ENCODE measurements around the gene SENP2.
"Not testable (repeated sequence)": the region's sequence is repeated elsewhere in the genome, so short reads cannot be mapped to it uniquely, and the experiment has no call there.

SENP2 gene

DNA sequence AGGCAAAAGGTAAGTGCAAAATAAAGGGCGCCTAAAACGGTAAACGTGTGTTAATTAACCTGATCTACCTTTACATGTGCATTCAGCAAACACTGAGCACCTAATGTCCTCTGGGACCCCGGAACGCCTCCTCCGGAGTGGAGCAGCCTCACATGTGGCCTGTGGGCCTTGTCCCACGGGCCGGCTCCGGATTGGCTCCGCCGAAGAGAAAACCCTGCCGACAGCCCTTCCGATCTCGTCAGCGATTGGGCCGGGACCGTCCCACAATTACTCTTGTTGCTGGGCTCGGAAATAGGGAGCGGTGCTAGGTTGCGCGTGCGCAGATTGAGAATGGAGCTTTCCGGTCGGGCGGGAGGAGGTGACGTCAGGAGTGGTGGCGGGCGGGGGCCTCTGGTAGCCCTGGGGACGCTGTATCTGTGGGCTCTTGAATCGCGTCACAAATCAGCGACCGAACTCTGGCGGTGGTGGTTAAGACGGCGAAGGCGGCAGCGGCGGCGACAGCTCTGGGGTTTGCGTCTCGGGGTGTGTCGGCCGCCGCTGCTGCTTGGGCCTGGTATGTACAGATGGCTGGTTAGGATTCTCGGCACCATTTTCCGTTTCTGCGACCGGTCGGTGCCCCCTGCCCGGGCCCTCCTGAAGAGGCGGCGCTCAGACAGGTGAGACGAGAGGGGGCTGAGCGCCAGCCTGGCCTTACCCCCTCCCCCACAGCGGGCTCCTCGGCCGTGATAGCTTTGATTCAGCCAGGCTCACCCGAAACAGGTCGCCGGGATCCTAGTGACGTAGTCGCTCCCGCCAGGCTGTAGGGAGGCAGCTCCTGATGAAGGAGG, at the start of gene SENP2:
Gene SENP2 (plus strand): TSS at position 437 of the 827 bp plus-strand sequence. CDS start 119 bp downstream, at position 556.
- DNase-seq (ENCODE audit: low read depth in 3 of 3) = peak; percentile 97 to 100 (median 98)

DNA sequence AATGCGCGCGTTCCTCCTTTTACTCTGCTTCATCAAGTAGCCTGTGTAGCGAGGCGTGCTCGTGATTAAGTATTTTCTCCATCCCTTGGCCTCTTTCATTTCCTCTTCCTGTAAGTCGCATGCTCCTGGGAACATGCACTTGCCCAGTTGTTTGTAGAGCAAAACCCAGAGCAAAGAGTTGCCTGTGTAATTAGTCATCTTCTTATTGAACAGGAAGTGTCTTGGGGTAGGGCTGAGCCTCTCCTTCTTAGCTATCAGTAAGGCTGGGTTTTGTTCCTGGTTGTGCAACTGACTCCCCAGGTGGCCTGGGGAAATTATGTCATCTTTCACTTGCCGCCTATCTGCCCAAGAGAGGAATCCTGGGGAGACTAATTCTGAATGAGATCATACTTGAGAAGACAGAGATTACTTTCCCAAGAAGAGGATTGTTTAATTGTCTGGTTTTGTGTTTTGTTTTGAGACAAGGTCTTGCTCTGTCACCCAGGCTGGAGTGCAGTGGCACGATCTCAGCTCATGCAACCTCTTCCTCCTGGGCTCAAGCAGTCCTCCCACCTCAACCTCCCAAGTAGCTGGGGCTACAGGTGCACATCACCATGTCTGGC, 48.6 kb upstream of the SENP2 start:
- DNase-seq (ENCODE audit: low read depth in 3 of 3) = no peak

DNA sequence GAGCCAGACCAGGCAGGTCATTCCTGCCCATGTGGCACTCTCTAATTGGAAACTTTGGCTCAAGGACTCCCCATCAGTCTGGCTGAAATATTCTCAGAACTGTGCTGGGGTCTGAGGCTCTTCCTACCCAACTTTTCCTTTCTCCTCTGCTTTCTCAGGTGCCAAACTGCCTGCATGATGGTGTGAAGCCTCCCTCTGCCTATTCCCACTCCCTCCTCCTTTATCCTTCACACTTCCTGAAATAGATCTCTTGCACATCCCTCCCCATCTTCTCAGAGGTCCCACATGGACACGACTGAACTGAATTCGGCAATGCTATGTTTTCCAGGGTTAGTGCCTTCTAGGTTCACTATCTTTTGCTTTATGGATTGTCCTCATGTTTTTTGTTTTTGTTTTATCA, 46.2 kb upstream of the SENP2 start:
- DNase-seq (ENCODE audit: low read depth in 3 of 3) = no peak

DNA sequence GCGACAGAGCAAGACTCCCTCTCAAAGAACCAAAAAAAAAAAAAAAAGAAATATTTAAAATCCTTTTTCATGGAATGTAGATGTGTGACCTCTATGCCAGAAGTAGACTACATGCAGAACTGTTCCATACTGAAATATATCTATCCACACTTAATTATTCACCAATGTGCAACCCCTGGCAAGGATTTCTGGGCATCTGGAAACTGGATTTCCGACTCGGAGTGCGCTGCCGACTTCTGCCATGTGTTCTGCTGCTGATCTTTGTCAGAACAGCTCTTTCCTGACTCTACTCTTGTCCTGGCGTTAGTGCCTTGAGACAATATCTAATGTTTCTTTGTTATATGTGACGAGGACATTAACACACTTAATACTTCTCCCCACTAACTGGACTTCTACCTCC, 45.4 kb upstream of the SENP2 start:
- no peak for DNase-seq (ENCODE audit: low read depth in 3 of 3)

DNA sequence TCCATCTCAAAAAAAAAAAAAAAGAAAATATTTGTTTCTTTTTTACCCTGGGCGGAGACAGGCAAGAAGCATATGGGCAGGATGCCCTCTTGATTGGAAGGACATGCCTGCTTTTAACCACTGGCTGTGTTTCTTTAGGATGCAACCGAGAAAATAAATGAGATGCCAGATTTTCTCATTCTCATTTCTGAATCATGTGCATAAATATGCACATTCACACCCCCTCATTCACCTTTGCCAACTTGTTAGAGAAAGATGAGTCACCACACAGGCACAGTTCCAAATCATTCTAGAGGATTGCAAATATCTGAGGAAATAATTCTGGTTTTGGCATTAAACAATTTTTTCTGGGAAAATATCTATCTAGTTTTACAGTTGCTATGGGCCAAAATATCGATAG, 37.0 kb upstream of the SENP2 start:
- no peak for DNase-seq (ENCODE audit: low read depth in 3 of 3)

DNA sequence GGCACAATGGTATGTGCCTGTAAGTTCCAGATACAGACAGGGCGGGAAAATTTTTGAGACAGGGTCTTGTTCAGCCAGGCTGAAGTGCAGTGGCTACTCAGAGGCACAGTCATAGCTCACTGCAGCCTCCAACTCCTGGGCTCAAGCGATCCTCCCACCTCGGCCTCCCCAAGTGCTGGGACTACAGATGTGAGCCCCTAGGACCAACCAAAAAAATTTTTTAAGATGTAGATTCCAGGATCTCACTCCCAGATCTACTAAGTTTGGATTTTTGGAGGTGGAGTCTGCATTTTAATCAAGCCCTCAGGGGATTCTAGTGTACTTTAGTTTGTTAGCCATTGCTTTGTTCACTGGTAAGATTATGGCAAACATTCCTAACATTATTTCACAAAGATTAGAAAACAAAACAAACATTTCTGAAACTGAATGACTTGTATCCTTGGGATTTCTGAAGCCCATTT, 36.4 kb upstream of the SENP2 start:
- no peak for DNase-seq (ENCODE audit: low read depth in 3 of 3)

DNA sequence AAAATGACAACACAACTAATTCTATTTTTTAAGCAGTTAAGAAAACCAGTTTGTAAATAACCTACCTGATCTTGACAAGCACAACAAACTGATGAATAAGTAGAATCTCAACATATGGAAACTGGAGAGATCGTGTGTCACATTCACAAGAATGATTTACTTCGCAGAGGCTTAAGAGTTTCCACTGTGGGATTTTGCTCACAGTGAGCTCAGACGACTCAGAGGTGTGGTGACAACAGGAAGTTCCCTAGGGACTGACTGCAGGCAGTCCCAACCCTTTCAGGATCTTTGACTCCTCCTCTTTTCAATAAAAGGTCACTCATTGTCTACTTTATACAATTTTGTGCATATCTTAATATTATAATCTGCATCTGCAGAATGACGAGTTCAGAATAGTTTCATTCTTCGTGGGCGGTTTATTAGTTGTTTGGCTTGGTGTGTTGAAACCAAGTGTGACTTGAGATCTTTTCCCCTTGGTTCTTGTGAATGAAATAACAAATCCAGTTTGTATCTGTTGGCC, 33.7 kb upstream of the SENP2 start, which contains the start of gene LIPH:
Gene LIPH (minus strand): TSS at position 231 of the 520 bp plus-strand sequence. CDS start 117 bp downstream, at position 114.
- no peak for DNase-seq (ENCODE audit: low read depth in 3 of 3)

DNA sequence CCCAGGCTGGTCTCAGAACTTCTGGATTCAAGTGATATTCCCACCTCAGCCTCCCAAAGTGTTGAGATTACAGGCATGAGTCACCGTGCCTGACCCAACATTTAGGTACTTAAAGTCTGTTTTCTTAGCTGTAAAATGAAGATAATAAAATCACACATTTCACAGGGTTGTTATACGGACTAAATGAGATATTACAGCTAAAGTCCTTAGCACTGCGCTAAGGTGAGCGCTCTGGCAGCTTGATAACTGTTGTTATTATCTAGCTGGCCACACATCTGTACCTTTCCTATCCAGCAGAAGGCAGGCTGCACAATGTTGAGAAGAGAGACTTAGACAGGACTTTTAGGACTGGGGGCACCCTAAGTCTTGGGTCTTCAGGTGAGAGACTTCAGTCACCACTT, 31.0 kb upstream of the SENP2 start:
- no peak for DNase-seq (ENCODE audit: low read depth in 3 of 3)

DNA sequence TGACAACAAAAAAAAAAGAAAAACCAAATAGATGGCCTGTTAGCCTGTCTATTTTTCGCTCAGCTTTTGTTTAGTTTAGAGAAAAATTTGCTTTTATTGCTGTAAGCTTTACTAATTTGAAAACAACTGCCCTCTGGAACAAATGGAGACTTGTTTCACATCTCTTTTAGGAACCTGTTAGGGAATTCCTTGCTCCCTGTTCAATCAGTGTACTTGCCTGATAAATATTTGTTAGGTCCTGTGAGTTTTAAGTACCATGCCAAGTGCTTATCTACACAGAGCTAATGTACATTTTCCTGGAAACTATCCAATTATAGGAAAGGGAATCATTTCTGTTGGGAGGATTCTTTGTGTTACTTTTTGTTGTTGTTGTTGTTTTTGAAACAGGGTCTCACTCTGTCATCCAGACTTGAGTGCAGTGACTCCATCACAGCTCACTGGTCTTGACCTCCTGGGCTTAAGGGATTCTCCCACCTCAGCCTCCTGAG, 30.2 kb upstream of the SENP2 start:
- no peak for DNase-seq (ENCODE audit: low read depth in 3 of 3)

DNA sequence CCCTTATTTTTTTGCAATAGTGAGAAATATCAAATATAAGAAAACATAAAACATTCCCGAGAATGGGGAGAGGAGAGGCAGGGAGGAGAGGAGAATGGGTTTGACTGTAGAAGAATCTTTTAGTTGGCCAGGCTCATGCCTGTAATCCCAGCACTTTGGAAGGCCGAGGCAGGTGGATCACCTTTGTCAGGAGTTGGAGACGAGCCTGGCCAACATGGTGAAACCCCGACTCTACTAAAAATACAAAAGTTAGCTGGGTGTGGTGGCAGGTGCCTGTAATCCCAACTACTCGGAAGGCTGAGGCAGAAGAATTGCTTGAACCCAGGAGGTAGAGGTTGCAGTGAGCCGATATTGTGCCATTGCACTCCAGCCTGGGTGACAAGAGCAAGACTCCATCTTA, 29.5 kb upstream of the SENP2 start:
- DNase-seq (ENCODE audit: low read depth in 3 of 3) = not testable (repeated sequence)

DNA sequence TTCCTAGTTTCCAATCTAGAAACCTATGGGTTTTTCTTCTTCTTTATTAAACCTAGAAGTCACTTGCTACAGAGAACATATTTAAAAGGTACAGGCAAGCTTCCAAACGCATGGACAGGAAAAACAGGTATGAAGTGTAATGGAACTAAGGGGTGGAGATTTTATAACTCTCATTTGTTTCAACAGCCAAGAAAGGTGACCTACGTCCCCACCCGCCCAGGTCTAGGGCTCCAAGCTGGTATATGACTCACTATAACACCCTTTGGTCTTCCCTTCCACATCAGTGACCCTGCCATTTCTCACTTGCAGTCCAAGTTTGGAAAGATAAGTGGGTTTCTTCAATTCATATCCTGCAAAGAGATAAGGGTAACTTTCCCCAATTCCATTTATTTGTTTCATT, 27.7 kb upstream of the SENP2 start:
- DNase-seq (ENCODE audit: low read depth in 3 of 3) = no peak

DNA sequence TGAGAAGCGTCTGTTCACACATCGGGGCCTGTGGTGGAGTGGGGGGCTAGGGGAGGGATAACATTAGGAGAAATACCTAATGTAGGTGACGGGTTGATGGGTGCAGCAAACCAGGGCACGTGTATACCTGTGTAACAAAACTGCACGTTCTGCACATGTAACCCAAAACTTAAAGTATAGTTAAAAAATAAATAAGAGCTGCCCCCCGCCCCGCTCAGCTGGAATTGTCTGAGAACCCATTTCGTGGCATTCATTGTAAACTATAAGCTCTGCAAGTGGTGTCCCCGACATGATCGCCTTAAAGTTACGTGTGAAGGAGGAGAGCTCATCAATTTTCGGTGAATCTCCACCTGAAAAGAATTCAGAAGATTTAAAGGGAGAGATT, 26.4 kb upstream of the SENP2 start:
- DNase-seq (ENCODE audit: low read depth in 3 of 3) = no peak

DNA sequence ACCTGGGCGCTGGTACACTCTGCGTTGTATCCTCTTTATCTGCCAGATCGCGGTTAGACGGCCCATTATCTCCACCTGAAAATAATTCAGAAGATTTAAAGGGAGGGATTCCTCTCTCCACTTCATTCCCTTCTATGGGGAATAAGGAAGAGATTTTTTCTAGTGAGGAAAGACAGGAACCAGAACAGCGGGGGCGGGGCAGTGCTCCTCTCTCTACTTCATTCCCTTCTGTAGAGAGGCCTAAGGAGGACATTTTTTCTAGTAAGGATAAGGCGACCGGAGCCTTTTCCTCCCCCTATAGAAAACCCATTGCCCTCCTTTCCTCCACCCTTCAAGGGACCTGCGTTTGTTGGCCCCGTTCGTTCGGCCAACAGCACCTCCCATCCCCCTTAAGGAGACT, 25.4 kb upstream of the SENP2 start:
- DNase-seq (ENCODE audit: low read depth in 3 of 3) = no peak

DNA sequence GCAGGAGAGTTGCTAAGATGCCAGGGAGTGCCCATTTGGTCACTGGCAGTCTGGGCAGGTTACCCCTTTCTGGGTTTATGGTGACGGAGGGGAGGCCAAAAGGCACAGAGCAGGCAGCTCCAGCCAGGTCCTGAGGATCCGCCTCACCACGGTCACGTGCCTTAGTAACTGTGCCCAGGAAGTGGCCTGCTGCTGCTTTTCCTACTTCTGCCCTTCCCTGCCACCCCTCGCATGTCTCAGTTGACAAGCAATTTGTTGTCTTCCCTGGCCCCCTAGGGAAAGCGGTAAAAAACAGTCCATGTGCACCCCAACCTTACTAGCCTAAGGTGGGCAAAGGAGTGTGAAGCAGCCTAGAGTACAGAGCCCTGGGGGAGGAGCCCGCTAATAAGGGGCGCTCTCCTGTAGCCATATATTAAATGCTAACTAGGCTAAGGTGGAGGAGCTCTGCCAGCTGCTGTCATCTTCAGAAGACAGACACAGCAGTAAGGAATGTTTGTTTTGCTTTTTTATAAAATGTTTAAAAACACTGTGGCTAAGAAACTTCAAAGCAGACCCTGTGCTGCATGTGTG, 24.6 kb upstream of the SENP2 start:
- no peak for DNase-seq (ENCODE audit: low read depth in 3 of 3)

DNA sequence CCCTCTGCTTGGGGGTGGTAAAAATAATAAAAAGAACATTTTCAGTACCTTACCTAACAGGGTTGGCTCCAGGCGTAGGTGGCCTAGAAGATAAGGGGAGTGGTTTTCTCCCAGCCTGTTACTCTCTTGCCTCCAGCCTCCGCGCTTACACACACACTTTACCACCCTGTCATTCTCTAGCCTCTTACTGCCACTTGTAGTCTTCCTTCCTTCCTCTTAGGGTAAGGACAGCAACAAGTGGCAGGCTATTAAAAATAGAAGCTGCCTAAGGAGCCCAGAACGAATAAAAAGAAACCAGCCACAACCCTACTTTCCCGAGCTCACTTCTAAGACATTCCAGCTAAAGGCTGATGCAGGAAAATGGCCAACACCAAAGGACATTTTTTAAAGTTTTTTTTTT, 24.1 kb upstream of the SENP2 start:
- no peak for DNase-seq (ENCODE audit: low read depth in 3 of 3)

DNA sequence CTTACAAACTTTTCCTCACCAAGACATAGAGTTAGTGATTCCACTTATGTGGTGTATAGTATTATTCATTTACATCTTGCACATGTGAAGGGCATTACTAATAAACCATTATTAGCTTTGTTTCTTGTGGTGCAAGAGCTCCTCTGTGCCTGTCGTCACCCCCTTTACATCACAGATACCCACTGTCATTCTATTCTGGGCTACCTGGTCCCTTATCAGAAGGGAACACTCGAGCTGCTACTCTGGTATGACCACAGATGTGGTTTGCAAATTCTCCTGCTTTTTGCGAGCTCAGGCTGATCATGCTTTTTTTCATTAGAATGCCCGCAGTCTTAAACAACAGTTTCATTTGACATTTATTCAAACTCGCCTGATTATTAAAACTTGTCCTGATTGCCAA, 13.9 kb upstream of the SENP2 start:
- DNase-seq (ENCODE audit: low read depth in 3 of 3) = no peak

DNA sequence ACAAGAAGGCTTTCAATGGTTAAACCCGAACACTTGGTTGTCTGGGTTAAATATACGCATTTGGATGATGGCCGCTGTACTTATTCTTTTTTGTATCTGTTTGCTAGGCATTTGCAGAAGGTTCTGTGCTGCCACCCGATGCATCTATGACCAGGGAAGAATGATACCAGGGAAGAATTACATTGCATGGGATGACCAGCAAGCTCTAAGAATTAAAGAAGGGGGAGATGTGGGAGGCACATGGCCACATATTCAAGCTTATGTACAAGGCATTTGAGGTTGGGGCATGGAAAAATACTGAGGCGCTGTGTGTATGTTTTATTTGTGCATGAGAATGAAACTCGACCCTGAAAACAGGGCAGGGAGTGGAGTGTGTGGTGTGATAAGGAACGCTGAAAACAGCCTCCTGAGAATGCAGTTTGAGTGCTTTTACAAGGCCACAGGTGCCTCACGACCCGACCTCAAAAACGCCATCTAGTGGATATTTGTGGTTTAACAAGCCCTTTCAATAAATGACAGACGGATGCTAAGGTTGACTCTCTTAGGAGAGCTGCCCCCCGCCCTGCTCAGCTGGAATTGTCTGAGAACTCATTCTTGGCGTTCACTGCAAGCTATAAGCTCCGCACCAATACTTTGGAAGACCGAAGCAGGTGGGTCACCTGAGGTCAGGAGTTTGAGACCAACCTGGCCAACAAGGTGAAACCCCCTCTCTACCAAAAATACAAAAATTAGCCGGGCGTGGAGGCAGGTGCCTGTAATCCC, 10.8 kb upstream of the SENP2 start:
- not testable (repeated sequence) for DNase-seq (ENCODE audit: low read depth in 3 of 3)

DNA sequence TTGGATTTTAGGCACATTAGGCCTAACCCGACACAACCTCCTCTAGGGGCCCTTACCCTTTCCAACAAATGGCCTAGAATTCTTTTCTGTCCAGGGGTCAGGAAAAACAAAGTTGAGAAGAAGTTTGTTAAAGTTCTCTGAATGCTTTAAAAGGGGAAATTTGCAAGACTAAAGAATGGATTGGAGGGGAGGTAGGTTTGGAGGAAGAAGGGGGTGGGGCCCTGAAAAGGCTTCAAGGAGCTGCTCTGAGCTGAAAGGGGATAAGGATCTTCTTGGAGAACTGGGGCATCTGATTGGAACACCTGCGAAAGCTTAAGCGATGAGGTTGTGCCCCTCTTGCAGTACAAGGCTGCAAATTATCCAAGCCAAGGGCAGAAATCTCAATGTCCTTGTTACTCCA, 3.9 kb upstream of the SENP2 start:
- DNase-seq (ENCODE audit: low read depth in 3 of 3) = no peak

DNA sequence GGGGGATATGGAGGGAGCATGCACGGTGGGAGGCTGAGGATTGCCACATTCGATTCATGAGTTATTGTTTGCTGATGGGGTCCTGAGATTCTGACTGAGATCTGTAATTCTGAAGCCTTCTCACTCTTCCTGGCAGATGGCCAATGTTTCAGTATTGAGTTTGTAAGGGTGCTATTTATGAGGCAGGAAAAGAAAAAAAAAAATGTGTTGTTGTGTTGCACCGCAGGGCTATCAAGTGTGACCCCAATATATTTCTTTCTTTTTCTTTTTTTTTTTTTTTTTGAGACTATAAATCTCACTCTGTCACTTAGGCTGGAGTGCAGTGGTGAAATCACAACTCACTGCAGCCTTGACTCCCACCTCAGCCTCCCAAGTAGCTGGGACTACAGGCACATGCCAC, 3.2 kb upstream of the SENP2 start:
- no peak for DNase-seq (ENCODE audit: low read depth in 3 of 3)

DNA sequence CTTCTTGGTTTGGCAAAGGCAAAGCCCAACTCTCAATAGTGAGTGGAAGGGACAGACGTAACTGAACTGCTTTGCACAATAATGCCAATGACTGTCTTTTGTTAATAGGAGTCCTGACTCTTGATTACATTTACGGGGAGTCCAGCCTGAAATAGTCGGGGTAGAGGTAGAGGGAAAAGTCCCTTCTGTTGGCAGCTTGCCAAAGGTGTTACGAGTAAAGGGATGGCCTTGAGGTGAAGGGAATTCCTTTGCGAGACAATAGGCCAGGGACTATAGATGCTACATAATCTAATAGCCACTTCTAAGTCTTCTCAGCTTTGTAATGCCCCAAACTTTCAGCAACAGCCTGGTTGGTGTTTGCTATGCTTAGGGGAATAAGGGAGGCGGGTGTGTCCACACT, 2.2 kb upstream of the SENP2 start:
- DNase-seq (ENCODE audit: low read depth in 3 of 3) = no peak

DNA sequence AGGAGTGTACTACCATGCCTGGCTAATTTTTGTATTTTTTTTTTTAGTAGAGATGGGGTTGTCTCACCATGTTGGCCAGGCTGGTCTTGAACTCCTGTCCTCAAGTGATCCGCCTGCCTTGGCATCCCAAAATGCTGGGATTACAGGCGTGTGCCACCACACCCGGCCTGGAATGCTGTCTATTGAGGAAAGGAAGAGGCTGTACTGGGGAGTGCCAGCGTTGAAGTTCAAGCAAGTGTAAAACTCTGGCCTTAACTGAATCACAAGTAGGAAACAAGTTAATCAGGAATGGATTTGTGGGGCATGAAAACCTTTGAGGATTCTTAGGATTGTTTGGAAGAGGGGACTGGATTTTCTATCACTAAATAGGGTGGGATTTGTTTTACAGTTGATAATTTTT, 1.4 kb upstream of the SENP2 start:
- DNase-seq (ENCODE audit: low read depth in 3 of 3) = no peak

DNA sequence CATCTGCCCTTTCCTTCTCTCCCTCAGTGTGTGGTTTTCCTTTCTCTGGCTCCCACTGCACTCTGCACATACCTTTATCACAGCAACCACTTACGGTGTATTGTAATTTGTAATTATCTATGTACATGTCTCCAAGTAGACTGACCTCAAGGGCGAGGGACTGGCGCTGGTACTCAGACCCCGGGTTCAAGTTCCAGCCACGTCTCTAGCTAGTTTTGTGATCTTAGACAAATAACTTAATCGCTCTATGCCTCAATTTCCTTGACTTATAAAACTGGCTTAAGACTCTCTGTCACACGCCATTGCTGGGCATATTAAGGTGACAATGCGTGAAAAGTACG, 607 bp upstream of the SENP2 start:
- no peak for DNase-seq (ENCODE audit: low read depth in 3 of 3)
